Stimulated activated CD4-positive, alpha-beta T cell treated with anti-CD3 and anti-CD28 coated beads, Interleukin-1b, Interleukin-23, amount 100 ng/mL, for 1 hour (primary cell): ENCODE data around the gene TBC1D12.
"Not testable (repeated sequence)": the region's sequence is repeated elsewhere in the genome, so short reads cannot be mapped to it uniquely, and the experiment has no call there.

Experiments used
- DNase-seq, 2 donors: peaks; one replicate each; pipeline ENCODE4 v3.0.0-alpha.2; 2020; ENCODE audit warnings: low read depth in 2 of 2

The TBC1D12 gene

GRCh38 chr10:94545391-94546048 lies 143.2 kb downstream of the TBC1D12 start, which contains the start of gene HELLS:
TSS of gene HELLS (plus strand) at chr10:94545788. CDS start at chr10:94545922, 134 bp downstream.
- DNase-seq = peak; percentile 12 to 46

GRCh38 chr10:94546049-94546900 lies 143.9 kb downstream of the TBC1D12 start:
- DNase-seq = no peak

GRCh38 chr10:94546901-94547185 lies 144.5 kb downstream of the TBC1D12 start:
- DNase-seq = no peak

- DNase-seq = no peak
Measured at GRCh38 chr10:94549221-94549620, 146.9 kb downstream of the TBC1D12 start.

- not testable (repeated sequence) for DNase-seq
Measured at GRCh38 chr10:94567714-94568307, 165.5 kb downstream of the TBC1D12 start.

GRCh38 chr10:94571081-94571480 lies 168.7 kb downstream of the TBC1D12 start:
- DNase-seq = no peak

- no peak for DNase-seq
Measured at GRCh38 chr10:94571528-94571927, 169.2 kb downstream of the TBC1D12 start.

- no peak for DNase-seq
Measured at GRCh38 chr10:94578790-94579189, 176.4 kb downstream of the TBC1D12 start.

GRCh38 chr10:94583124-94583523 lies 180.8 kb downstream of the TBC1D12 start:
- no peak for DNase-seq
